Astrocyte of the cerebellum (primary cell): ENCODE measurements around the gene LIG4.
A peak's percentile ranks its signal among the peaks of the same experiment; 100 is the strongest.

Experiments
- DNase-seq: peaks from one replicate; pipeline ENCODE4 v3.0.0-alpha.2; 2011; ENCODE audit warnings: low read depth
- H3K4me3 ChIP-seq: 2 replicates; pipeline ENCODE4 v1.5.1; 2011; ENCODE audit warnings: mild to moderate bottlenecking, low read depth, low read length, moderate library complexity
- CTCF ChIP-seq: IDR thresholded peaks from 2 replicates; pipeline ENCODE4 v1.5.1; 2012; ENCODE audit warnings: low read length, low read depth, moderate library complexity, mild to moderate bottlenecking; ENCODE audit errors: missing control alignments
- in situ Hi-C: cut with HindIII; loops from 2 replicates; pipeline ENCODE4 v1.10.0; 2017; ENCODE audit warnings: low sequenced_read_pairs

LIG4 gene

GRCh38 chr13:108178078-108178477, 37.3 kb downstream of the LIG4 start:
- no peak for TF ChIP-seq CTCF
- no peak for DNase-seq
- H3K4me3 ChIP-seq, result no peak overlapping the region
- in situ Hi-C loops, result no loop called here

- in situ Hi-C loops, result no loop called here
- DNase-seq, result no peak
- TF ChIP-seq CTCF, result peak; percentile 18
- no peak overlapping the region for H3K4me3 ChIP-seq
These were observed 38.6 kb downstream of the LIG4 start for GRCh38 chr13:108176685-108177274.

GRCh38 chr13:108168929-108169328, 46.4 kb downstream of the LIG4 start:
- DNase-seq, result no peak
- in situ Hi-C loops, result no loop called here
- no peak overlapping the region for H3K4me3 ChIP-seq
- TF ChIP-seq CTCF, result no peak

GRCh38 chr13:108166078-108166477, 49.3 kb downstream of the LIG4 start:
- DNase-seq, result no peak
- in situ Hi-C loops, result no loop called here
- no peak overlapping the region for H3K4me3 ChIP-seq
- TF ChIP-seq CTCF, result no peak

- DNase-seq, result no peak
- no peak for TF ChIP-seq CTCF
- H3K4me3 ChIP-seq, result no peak overlapping the region
- in situ Hi-C loops, result loop anchor here (10.0 kb wide), 1 partner anchor 784 kb away; no protein-coding TSS in a partner anchor
These were observed 56.6 kb downstream of the LIG4 start for GRCh38 chr13:108158746-108159145.
